NOMO-1 (cell line): ENCODE measurements around the gene EMX2.

Experiments used
- DNase-seq, 2 experiments: peaks; one replicate each; lab custom pipeline; 2025; ENCODE audit not compliant: unreplicated experiment in 2 of 2; lab: John Stamatoyannopoulos, UW

Gene EMX2

DNA sequence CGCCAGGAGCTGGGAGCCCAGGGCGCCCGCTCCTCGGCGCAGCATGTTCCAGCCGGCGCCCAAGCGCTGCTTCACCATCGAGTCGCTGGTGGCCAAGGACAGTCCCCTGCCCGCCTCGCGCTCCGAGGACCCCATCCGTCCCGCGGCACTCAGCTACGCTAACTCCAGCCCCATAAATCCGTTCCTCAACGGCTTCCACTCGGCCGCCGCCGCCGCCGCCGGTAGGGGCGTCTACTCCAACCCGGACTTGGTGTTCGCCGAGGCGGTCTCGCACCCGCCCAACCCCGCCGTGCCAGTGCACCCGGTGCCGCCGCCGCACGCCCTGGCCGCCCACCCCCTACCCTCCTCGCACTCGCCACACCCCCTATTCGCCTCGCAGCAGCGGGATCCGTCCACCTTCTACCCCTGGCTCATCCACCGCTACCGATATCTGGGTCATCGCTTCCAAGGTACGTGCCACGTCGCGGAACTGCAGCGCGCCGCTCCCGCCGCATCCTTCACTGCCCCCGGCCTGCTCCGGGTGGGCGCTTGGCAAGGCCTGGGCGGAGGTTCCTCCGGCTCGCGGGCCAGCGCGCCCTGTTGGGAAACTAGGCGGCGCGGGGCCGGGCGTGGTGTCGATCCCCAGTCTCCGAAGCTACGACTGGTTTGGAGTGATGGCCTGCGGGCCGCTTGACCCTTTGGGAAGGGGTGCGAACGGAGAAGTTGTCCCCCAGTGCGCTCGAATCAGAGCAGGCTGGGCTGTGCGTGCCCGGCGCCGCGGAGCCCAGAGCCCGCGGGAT lies 868 bp downstream of the EMX2 start:
- DNase-seq: no peak

- DNase-seq: no peak
Observed at GRCh38 chr10:117544004-117544701, 1.6 kb downstream of the EMX2 start.

- DNase-seq: no peak
Observed at GRCh38 chr10:117544711-117545140, 2.2 kb downstream of the EMX2 start.

- DNase-seq: no peak
Observed at GRCh38 chr10:117545141-117546019, 2.8 kb downstream of the EMX2 start.

DNA sequence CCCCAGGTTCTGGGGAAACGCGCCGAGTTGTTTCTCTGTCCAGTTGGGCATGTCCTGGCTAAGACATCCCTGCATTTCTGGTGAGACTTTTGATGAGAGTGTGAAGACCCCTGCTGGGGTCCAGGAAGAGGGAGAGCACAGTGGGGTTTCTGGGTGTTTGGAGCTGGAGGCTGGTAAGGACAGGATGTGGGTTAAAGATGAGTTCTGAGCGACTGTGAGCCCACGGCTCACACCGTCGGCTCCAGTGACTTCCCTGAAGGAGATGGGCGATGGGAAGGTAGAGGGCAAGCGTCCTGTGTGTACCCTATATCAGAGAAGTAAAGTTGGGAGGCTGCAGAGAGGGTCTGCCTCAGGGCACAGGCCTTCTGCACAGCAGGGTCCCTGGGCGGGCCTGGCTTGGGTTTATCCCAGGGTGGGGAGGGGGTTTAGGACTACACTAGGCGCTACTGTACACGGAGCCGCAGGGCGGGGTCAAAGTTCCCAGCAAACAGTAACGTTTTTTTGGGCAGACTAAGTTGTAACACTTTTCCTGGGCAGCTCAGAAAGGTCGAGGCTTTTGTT lies 3.6 kb downstream of the EMX2 start:
- no peak for DNase-seq

DNA sequence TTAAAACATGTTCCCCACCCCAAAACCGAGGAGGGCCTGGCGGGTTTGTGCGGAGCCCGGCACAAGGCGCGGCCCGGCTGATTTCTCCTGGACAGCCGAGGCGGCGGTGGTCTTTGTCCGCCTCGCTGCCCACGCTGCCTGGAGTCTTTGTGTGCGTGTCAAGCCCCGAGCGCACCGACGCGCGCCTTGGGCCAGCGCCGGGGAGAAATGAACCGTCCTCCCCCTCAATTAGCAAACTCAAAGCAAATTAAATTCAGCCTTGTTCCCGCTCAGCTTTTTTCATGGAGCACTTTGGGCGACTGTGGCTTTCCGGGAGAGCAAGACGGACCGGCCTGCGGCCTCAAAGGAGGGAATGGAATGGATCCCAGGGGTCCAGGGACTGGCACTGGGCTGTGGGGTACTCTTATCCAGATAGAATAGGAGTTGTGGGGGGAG lies 4.1 kb downstream of the EMX2 start:
- no peak for DNase-seq

DNA sequence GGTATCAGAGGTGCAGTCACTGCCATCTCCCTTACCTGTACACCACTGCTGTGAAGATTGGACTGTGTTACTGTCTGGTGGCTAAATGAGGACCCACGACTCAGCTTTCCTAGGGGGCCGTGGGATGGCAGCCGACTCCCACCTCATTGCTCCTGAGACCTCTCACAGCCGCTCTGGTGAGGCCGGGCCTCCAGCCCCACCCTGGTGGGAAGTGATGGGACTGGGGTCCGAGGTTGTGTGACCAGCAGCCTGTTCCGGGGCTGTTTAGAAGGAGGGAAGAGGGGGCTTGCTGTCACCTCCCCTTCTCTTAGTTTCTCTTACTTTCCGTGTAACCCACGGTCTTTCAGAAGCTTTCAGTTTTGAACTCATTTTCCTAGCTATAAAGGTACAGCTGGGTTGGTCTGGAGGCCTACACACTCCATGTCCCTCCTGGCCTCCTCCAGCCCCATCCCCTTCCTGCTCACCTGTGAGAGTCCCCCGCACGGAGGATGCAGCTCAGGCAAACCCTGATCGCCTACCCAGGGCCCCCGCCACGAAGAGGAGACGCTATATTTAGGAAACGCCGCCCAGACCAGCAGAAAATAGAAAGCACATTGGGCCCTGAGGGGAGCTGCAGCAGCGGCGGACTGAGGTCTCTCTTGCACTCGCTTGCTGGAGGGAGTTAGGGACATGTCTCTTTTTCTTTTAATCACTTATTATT lies 4.6 kb downstream of the EMX2 start:
- DNase-seq: no peak

DNA sequence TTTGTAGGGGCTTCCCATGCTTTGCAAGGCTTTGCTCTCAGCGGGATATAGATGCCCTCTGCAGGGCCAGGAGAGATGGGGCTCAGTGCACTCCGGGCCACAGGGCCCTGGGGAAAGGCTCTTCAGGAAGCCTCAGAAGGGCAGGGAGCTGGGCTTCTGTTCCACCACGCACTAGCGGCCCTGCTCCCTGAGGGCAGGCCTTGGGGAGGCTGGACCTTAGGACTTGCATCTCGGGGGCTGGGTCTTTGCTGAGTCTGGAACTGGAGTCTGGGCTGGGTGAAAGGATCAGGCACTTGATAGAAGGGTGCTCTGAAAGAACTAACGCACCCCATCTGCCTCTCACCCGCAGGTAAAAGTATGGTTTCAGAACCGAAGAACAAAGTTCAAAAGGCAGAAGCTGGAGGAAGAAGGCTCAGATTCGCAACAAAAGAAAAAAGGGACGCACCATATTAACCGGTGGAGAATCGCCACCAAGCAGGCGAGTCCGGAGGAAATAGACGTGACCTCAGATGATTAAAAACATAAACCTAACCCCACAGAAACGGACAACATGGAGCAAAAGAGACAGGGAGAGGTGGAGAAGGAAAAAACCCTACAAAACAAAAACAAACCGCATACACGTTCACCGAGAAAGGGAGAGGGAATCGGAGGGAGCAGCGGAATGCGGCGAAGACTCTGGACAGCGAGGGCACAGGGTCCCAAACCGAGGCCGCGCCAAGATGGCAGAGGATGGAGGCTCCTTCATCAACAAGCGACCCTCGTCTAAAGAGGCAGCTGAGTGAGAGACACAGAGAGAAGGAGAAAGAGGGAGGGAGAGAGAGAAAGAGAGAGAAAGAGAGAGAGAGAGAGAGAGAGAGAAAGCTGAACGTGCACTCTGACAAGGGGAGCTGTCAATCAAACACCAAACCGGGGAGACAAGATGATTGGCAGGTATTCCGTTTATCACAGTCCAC lies 5.4 kb downstream of the EMX2 start:
- no peak for DNase-seq

DNA sequence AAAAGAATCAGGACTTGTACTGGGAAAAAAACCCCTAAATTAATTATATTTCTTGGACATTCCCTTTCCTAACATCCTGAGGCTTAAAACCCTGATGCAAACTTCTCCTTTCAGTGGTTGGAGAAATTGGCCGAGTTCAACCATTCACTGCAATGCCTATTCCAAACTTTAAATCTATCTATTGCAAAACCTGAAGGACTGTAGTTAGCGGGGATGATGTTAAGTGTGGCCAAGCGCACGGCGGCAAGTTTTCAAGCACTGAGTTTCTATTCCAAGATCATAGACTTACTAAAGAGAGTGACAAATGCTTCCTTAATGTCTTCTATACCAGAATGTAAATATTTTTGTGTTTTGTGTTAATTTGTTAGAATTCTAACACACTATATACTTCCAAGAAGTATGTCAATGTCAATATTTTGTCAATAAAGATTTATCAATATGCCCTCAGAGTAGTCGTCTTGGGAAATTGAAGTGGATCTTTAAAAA lies 6.6 kb downstream of the EMX2 start:
- no peak for DNase-seq

DNA sequence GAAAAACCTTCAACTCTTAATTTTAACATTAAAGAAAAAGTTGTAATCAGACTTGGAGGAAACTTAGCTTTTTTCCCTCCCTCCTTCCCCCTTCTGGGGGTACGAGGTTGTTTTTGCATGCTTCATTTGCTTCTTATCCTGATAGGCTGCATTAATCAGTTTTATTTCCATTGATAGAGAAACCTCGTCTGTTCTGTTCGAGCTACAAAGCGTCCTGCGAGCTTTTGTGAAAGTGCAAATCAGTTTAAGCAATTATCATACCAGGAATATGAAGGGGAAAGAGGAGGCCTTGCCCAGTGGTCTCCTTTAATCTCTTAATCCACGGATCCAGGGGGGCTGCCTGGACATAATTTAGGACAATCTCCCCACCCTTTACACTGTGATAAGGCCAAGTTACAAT lies 7.5 kb downstream of the EMX2 start:
- no peak for DNase-seq

DNA sequence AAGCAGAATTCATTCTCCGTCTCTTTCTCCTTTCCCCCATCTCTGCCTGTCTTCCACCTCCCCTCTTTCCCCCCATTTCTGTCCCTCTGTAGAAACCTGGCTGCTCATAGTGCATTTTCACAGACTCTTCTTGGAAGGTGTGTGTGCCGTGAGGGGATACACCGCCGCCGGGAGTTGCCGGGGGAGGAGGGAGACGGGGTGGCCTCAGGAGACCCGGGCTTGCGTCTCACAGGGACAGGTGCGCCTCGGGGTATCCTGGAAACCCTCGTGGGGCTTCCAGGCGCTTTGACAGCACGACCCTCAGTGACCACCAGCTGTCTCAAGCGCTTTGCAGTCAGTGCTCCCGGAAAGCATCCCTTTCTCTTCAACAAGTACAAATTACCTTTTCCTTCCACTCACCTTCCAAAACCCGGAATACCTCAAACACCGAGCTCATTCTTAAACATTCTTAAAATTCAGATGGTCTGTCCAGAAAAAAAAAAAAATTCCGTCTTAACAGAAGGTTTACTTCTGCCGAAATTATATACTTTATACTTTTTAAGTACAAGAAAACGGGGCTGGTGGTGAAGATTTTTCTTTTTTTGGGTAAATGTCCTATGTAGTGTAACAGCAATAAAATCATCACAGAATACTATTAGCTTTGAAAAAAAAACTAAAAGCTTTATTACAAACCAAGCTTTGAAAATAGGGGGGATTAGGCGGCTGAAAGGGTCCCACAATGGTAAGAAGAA lies 8.2 kb downstream of the EMX2 start:
- DNase-seq: no peak

DNA sequence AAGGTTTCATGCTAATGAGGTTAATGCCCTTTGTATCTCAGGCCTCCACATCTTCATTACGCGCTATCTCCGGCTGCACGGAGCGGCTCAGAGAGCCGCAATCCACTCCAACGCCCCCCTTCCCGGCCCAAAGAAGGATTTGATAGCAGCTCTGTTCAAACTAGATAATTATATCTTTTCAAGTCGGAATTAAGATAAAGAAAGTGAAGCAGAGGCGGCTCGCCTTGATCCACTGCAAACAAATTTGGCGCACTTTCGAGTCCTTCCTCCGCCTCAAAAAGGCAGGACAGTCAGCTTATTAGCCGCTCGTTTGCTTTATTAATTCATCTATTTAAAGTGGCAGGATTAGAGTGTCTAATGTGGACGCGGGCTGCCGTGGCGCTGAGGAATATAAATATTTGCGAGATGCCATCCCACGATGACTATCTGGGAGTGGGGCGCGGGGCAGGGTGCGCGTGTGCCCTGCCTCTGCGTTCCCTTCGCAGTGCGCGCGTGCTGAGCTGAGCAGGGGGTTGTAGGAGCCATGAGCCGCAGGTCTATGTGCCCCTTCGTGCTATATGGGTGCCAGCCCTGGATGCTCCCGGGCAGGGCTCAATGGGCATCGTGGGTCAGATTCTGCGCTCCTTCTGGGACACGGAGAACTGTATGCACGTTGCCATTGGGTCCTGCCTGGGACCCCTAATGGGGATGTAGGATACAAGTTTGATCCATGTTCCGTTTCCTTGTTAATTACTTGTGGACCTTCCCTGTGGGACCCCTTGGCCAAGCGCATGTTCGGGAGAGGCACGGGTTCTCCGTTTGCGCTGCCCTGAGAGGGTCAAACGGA lies 9.0 kb downstream of the EMX2 start:
- DNase-seq: no peak

GRCh38 chr10:117552156-117552631 lies 9.6 kb downstream of the EMX2 start:
- no peak for DNase-seq

DNA sequence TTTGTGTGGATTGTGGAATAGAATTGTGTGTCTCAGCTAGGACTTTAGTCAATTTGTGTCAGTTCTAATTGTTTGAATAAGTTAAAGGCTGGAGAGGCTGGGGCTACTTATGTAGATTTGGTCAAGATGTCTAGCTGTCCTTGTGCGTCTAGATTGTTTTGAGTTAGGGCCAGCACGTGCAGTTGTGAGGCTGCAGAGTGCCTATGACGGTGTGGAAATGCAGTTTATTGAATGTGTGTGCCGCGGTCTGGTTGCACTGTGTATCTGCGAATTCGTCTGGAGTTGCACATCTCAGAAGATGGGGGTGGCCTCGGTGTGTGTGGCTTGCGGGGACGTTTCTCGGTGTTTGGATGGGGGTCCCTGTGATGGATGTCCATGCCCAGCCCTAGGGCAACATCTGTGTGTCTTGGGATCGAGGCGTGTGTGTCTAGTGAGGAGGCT lies 10.2 kb downstream of the EMX2 start:
- DNase-seq: no peak

DNA sequence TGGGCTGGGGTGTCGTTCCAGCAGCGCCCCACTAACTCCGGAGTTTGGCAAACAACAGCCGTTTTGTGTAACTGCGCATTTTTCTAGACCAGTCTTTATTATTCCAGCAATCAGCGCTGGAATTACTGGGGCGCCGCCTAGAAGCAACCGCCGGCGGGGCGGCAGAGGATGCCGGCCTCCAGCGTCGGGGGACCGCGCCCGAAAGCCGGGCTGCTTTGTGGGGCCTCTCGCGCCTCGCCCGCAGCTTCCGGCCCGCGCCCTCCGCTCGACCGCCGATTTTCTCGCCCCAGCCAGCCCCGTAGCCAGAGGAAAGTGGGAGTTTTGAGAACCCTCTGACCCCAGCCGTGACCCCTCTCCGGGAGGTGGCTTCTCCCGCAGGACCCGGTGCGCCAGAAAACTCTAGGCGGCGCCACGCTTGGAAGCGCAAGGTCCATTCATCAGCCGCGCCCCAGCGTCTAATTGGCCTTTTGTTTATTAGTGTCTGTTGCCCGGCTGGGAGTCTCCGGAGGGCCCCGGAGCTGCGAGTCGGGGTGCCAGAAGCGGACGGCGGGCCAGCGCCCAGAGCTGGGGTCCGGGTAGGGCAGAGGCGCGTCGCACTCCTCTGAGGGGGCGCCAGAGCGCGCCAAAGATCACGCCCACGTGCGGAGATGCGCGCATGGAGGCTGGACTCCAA lies 10.7 kb downstream of the EMX2 start:
- DNase-seq: no peak

DNA sequence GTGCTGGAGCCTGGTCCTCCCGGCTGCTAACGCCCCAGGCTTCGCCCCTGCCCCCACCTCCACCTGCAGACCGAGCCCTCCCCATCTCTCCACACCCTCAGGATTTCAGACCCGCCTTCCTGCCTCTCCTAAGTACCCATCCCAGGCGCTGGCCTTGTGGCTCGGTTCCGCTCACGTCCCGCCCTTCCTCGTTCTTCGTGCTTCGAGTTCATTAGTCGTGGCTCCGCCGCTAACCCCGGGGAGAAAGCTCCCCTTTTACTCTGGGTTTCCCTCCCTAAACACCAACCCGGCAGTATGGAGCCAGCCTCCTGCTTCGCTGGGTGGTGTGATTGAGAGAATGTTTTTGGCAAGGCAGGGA lies 11.2 kb downstream of the EMX2 start:
- no peak for DNase-seq

DNA sequence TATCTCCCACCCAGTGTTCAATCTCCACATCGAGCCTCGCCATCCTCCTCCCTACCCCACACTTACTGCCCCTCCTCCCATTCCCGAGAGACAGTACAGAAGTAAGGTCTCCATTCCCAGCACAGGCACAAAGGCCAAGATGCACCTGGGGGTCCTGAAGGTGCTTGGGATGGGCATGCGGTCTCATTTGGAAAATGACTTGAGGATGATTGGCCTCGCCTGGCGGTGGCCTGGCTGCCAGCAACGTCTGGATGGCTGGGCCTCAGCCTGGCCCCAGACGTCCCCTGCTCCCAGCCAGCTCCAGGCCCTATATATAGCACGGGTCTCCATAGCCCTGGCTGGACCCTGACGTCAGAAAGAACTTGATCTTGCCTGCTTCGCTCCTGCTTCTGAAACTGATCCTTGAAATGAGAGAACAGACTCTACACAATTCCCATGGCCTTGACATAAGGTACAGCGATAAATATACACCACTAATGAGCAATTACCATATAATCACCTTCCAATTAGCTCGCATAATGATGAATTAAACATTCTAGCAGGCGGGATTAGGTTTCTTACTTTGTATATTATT lies 11.8 kb downstream of the EMX2 start:
- DNase-seq: no peak
